CD4-positive, alpha-beta T cell treated with Interleukin-12 subunit alpha and Interleukin-12 subunit beta, for 1 hour (primary cell): ENCODE results near the gene NBPF11.
"Not testable (repeated sequence)": the region's sequence is repeated elsewhere in the genome, so short reads cannot be mapped to it uniquely, and the experiment has no call there.

Experiments used
- DNase-seq: peaks from one replicate; pipeline ENCODE4 v3.0.0-alpha.2; 2020

NBPF11 gene

GRCh38 chr1:148151911-148152656 lies at the start of gene NBPF11:
Gene NBPF11 (minus strand): TSS chr1:148152281. CDS start chr1:148127003, 25,278 bp downstream.
- peak; percentile 85 for DNase-seq

- DNase-seq: not testable (repeated sequence)
These were observed 45.3 kb upstream of the NBPF11 start for GRCh38 chr1:148197396-148197795.

GRCh38 chr1:148196949-148197348 lies 44.9 kb upstream of the NBPF11 start:
- not testable (repeated sequence) for DNase-seq

- not testable (repeated sequence) for DNase-seq
These were observed 43.0 kb upstream of the NBPF11 start for GRCh38 chr1:148195115-148195514.

- not testable (repeated sequence) for DNase-seq
These were observed 36.7 kb upstream of the NBPF11 start for GRCh38 chr1:148188768-148189167.

- DNase-seq: not testable (repeated sequence)
These were observed 26.6 kb upstream of the NBPF11 start for GRCh38 chr1:148178682-148179081.

GRCh38 chr1:148175414-148175813 lies 23.3 kb upstream of the NBPF11 start:
- not testable (repeated sequence) for DNase-seq

- DNase-seq: not testable (repeated sequence)
These were observed 19.9 kb upstream of the NBPF11 start for GRCh38 chr1:148171995-148172394.

GRCh38 chr1:148166558-148167492 lies 14.7 kb upstream of the NBPF11 start:
- no peak for DNase-seq

- no peak for DNase-seq
These were observed 10.3 kb upstream of the NBPF11 start for GRCh38 chr1:148162363-148162762.

- no peak for DNase-seq
These were observed 9.2 kb upstream of the NBPF11 start for GRCh38 chr1:148161053-148161901.

- DNase-seq: no peak
These were observed 8.4 kb upstream of the NBPF11 start for GRCh38 chr1:148160343-148161052.

- DNase-seq: no peak
These were observed 7.9 kb upstream of the NBPF11 start for GRCh38 chr1:148160048-148160342.

- DNase-seq: no peak
These were observed 6.4 kb upstream of the NBPF11 start for GRCh38 chr1:148158341-148159003.

- not testable (repeated sequence) for DNase-seq
These were observed 5.7 kb upstream of the NBPF11 start for GRCh38 chr1:148157803-148158202.

- not testable (repeated sequence) for DNase-seq
These were observed 3.6 kb upstream of the NBPF11 start for GRCh38 chr1:148155494-148156275.

- not testable (repeated sequence) for DNase-seq
These were observed 714 bp upstream of the NBPF11 start for GRCh38 chr1:148152795-148153194.

- peak; percentile 28 for DNase-seq
These were observed 686 bp downstream of the NBPF11 start for GRCh38 chr1:148151371-148151819.

GRCh38 chr1:148150945-148151344 lies 1.1 kb downstream of the NBPF11 start:
- not testable (repeated sequence) for DNase-seq

GRCh38 chr1:148150014-148150413 lies 2.1 kb downstream of the NBPF11 start:
- not testable (repeated sequence) for DNase-seq
